ENCODE measurements around the gene STRN4. TPM values are rescaled to one million over a fixed set of nuclear protein-coding genes. Genes with fewer than 3 reads are reported as not detected.
A peak's percentile ranks its signal among the peaks of the same experiment; 100 is the strongest.

STRN4 gene
- total and polyA plus RNA-seq, 9 of the 15 experiments (the other 6 are each of a cell fraction or from before 2014, with no cell fraction given), result 0.62 to 83.7 (median 36.9) TPM

DNA sequence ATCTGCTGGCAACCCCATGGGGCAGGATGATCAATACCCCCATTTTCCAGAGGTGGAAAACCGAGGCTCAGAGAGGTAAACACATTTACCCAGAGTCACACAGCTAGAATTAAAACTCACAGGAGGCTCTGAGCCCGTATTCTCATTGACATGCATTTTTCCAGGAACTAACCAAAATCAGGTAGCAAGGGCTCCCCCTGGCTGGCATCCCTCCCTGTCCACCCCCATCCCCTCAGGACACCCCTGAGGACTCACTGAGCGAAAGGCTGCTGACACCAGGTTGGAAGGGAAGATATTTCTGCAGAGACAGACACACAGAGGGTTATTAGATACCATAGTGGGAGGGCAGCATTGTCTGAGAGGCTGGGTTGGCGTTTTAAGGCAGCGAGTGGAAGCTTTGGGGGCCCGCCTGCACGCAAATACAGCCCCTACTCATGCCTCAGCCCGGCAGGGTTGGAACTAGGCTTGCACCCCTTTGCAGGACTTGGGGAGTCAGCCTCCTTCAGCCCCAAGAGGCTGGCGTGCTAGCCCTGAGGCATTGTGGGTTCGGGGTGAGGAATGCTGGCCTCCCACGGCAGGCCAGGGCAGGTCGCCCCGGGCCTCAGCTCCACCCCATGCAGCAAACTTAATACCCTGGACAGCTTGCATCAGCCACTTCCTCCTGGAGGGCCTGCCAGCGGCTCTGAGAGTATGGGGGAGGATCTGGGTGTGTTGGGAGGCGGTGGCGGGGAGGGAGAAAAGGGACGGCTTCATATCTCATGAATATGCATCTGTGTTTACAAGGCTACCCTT lies 38.2 kb upstream of the STRN4 start (continued):
- TF ChIP-seq, protein P1, sequence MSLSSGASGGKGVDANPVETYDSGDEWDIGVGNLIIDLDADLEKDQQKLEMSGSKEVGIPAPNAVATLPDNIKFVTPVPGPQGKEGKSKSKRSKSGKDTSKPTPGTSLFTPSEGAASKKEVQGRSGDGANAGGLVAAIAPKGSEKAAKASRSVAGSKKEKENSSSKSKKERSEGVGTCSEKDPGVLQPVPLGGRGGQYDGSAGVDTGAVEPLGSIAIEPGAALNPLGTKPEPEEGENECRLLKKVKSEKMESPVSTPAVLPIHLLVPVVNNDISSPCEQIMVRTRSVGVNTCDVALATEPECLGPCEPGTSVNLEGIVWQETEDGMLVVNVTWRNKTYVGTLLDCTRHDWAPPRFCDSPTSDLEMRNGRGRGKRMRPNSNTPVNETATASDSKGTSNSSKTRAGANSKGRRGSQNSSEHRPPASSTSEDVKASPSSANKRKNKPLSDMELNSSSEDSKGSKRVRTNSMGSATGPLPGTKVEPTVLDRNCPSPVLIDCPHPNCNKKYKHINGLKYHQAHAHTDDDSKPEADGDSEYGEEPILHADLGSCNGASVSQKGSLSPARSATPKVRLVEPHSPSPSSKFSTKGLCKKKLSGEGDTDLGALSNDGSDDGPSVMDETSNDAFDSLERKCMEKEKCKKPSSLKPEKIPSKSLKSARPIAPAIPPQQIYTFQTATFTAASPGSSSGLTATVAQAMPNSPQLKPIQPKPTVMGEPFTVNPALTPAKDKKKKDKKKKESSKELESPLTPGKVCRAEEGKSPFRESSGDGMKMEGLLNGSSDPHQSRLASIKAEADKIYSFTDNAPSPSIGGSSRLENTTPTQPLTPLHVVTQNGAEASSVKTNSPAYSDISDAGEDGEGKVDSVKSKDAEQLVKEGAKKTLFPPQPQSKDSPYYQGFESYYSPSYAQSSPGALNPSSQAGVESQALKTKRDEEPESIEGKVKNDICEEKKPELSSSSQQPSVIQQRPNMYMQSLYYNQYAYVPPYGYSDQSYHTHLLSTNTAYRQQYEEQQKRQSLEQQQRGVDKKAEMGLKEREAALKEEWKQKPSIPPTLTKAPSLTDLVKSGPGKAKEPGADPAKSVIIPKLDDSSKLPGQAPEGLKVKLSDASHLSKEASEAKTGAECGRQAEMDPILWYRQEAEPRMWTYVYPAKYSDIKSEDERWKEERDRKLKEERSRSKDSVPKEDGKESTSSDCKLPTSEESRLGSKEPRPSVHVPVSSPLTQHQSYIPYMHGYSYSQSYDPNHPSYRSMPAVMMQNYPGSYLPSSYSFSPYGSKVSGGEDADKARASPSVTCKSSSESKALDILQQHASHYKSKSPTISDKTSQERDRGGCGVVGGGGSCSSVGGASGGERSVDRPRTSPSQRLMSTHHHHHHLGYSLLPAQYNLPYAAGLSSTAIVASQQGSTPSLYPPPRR (CRISPR knock-in tag; IDR thresholded peaks at IDR 0.05; ENCODE audit: borderline replicate concordance), result peak; percentile 55; the same call in 1 of the 2 replicates
- TF ChIP-seq TAF1 (IDR thresholded peaks at IDR 0.05; ENCODE audit: control insufficient read depth, extremely low read depth, insufficient read depth, low read length, severe bottlenecking) (no peak), EP300 (IDR thresholded peaks at IDR 0.05; ENCODE audit: low read length) (peak; percentile 83), ZNF589 (CRISPR knock-in tag; IDR thresholded peaks at IDR 0.05; ENCODE audit: low read depth) (no peak), HDAC3 (IDR thresholded peaks at IDR 0.05; ENCODE audit: borderline replicate concordance, partially characterized antibody) (peak; percentile 38), KDM5B (IDR thresholded peaks at IDR 0.05; ENCODE audit: insufficient replicate concordance, low read depth, low read length) (peak; percentile 82), ZBTB17 (CRISPR knock-in tag; IDR thresholded peaks at IDR 0.05) (peak; percentile 56), SRF (CRISPR knock-in tag; IDR thresholded peaks at IDR 0.05) (peak in 1 of 2 experiments; percentile 72; a peak in 1 of 4 replicates), ZNF134 (CRISPR knock-in tag; conservative IDR thresholded peaks at IDR 0.05) (no peak), POLR2A (conservative IDR thresholded peaks at IDR 0.05) (peak; percentile 74)
- TF ChIP-seq, protein P2, sequence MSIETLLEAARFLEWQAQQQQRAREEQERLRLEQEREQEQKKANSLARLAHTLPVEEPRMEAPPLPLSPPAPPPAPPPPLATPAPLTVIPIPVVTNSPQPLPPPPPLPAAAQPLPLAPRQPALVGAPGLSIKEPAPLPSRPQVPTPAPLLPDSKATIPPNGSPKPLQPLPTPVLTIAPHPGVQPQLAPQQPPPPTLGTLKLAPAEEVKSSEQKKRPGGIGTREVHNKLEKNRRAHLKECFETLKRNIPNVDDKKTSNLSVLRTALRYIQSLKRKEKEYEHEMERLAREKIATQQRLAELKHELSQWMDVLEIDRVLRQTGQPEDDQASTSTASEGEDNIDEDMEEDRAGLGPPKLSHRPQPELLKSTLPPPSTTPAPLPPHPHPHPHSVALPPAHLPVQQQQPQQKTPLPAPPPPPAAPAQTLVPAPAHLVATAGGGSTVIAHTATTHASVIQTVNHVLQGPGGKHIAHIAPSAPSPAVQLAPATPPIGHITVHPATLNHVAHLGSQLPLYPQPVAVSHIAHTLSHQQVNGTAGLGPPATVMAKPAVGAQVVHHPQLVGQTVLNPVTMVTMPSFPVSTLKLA (conservative IDR thresholded peaks at IDR 0.05), result peak; percentile 60 to 73
- TF ChIP-seq, protein P3, sequence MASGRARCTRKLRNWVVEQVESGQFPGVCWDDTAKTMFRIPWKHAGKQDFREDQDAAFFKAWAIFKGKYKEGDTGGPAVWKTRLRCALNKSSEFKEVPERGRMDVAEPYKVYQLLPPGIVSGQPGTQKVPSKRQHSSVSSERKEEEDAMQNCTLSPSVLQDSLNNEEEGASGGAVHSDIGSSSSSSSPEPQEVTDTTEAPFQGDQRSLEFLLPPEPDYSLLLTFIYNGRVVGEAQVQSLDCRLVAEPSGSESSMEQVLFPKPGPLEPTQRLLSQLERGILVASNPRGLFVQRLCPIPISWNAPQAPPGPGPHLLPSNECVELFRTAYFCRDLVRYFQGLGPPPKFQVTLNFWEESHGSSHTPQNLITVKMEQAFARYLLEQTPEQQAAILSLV (tag; IDR thresholded peaks at IDR 0.05), result peak; percentile 55
- TF ChIP-seq, protein P4, sequence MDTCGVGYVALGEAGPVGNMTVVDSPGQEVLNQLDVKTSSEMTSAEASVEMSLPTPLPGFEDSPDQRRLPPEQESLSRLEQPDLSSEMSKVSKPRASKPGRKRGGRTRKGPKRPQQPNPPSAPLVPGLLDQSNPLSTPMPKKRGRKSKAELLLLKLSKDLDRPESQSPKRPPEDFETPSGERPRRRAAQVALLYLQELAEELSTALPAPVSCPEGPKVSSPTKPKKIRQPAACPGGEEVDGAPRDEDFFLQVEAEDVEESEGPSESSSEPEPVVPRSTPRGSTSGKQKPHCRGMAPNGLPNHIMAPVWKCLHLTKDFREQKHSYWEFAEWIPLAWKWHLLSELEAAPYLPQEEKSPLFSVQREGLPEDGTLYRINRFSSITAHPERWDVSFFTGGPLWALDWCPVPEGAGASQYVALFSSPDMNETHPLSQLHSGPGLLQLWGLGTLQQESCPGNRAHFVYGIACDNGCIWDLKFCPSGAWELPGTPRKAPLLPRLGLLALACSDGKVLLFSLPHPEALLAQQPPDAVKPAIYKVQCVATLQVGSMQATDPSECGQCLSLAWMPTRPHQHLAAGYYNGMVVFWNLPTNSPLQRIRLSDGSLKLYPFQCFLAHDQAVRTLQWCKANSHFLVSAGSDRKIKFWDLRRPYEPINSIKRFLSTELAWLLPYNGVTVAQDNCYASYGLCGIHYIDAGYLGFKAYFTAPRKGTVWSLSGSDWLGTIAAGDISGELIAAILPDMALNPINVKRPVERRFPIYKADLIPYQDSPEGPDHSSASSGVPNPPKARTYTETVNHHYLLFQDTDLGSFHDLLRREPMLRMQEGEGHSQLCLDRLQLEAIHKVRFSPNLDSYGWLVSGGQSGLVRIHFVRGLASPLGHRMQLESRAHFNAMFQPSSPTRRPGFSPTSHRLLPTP (IDR thresholded peaks at IDR 0.05; ENCODE audit: borderline replicate concordance, extremely low read depth, insufficient read length), result no peak
